Mesendoderm (in vitro differentiated cells): Measurements from ENCODE around the gene GCNA. TPM values are rescaled to one million over a fixed set of nuclear protein-coding genes. Genes with fewer than 3 reads are reported as not detected.
A peak's percentile ranks its signal among the peaks of the same experiment; 100 is the strongest.

Experiments
- DNase-seq: peaks from one replicate; pipeline ENCODE4 v3.0.0; 2013
- H2AK5ac ChIP-seq: 2 replicates; pipeline ENCODE4 v1.6.1; 2013; ENCODE audit warnings: low read length, inconsistent platforms
- H2BK120ac ChIP-seq: 2 replicates; pipeline ENCODE4 v1.6.1; 2013; ENCODE audit warnings: low read depth, mild to moderate bottlenecking, low read length, moderate library complexity, mixed read lengths
- H2BK15ac ChIP-seq: replicated peaks from 2 replicates; pipeline ENCODE4 v1.6.1; 2013; ENCODE audit warnings: low read depth, mild to moderate bottlenecking, moderate library complexity
- H2BK5ac ChIP-seq: 2 replicates; pipeline ENCODE4 v1.6.1; 2013; ENCODE audit warnings: low read length, inconsistent platforms
- H3K18ac ChIP-seq: 2 replicates; pipeline ENCODE4 v1.6.1; 2013; ENCODE audit warnings: mild to moderate bottlenecking, low read length, mixed read lengths
- H3K23ac ChIP-seq: one replicate; pipeline ENCODE4 v1.6.1; 2013; ENCODE audit warnings: low read length
- H3K27ac ChIP-seq: 2 replicates; pipeline ENCODE4 v1.5.1; 2013; ENCODE audit warnings: low read depth, mild to moderate bottlenecking, inconsistent platforms, low read length, moderate library complexity
- H3K27me3 ChIP-seq: 2 replicates; pipeline ENCODE4 v1.6.1; 2013; ENCODE audit warnings: low read length, control low read depth, mild to moderate bottlenecking, inconsistent platforms; ENCODE audit not compliant: insufficient read depth, poor library complexity
- H3K36me3 ChIP-seq: 2 replicates; pipeline ENCODE4 v1.6.1; 2013; ENCODE audit warnings: low read length, inconsistent platforms; ENCODE audit not compliant: control insufficient read depth, insufficient read depth
- H3K4ac ChIP-seq: one replicate; pipeline ENCODE4 v1.6.1; 2013; ENCODE audit warnings: low read depth, mild to moderate bottlenecking, low read length, moderate library complexity
- H3K4me1 ChIP-seq: 2 replicates; pipeline ENCODE4 v1.6.1; 2013; ENCODE audit warnings: low read depth, low read length, inconsistent platforms; ENCODE audit not compliant: control insufficient read depth
- H3K4me2 ChIP-seq: 2 replicates; pipeline ENCODE4 v1.6.1; 2013; ENCODE audit warnings: low read length
- H3K4me3 ChIP-seq: 2 replicates; pipeline ENCODE4 v1.5.1; 2013; ENCODE audit warnings: mild to moderate bottlenecking, low read length
- H3K56ac ChIP-seq: one replicate; pipeline ENCODE4 v1.6.1; 2013; ENCODE audit warnings: low read length
- H3K79me1 ChIP-seq: 2 replicates; pipeline ENCODE4 v1.6.1; 2013; ENCODE audit warnings: low read length, inconsistent platforms
- H3K79me2 ChIP-seq: 2 replicates; pipeline ENCODE4 v1.6.1; 2013; ENCODE audit warnings: mild to moderate bottlenecking, low read length; ENCODE audit not compliant: control insufficient read depth, insufficient read depth
- H3K9ac ChIP-seq: 2 replicates; pipeline ENCODE4 v1.6.1; 2013; ENCODE audit warnings: low read length, inconsistent platforms
- H4K5ac ChIP-seq: one replicate; pipeline ENCODE4 v1.6.1; 2013; ENCODE audit warnings: low read length
- H4K8ac ChIP-seq: one replicate; pipeline ENCODE4 v1.6.1; 2013; ENCODE audit warnings: low read depth, mild to moderate bottlenecking, control low read depth, low read length, moderate library complexity
- WGBS: extraction: QIAGEN DNeasy Blood & Tissue Kit; methylation state at CpG from one replicate; pipeline ENCODE4 v1.1.7; 2013; ENCODE audit warnings: low lambda C conversion rate, missing lambda C conversion rate; ENCODE audit not compliant: insufficient coverage; ENCODE audit errors: extremely low coverage; 5-methylcytosine and 5-hydroxymethylcytosine counted together
- polyA plus RNA-seq, 2 experiments: library from polyadenylated mRNA; stranded (reverse); fragments of 200-250 nt; gene quantifications; one replicate each; pipeline ENCODE4 v1.2.3, GENCODE V29; 2013

The GCNA gene
- 1.1 TPM for polyA plus RNA-seq (2013, experiment 1 of 2)
- 0.97 TPM for polyA plus RNA-seq (2013, experiment 2 of 2)

DNA sequence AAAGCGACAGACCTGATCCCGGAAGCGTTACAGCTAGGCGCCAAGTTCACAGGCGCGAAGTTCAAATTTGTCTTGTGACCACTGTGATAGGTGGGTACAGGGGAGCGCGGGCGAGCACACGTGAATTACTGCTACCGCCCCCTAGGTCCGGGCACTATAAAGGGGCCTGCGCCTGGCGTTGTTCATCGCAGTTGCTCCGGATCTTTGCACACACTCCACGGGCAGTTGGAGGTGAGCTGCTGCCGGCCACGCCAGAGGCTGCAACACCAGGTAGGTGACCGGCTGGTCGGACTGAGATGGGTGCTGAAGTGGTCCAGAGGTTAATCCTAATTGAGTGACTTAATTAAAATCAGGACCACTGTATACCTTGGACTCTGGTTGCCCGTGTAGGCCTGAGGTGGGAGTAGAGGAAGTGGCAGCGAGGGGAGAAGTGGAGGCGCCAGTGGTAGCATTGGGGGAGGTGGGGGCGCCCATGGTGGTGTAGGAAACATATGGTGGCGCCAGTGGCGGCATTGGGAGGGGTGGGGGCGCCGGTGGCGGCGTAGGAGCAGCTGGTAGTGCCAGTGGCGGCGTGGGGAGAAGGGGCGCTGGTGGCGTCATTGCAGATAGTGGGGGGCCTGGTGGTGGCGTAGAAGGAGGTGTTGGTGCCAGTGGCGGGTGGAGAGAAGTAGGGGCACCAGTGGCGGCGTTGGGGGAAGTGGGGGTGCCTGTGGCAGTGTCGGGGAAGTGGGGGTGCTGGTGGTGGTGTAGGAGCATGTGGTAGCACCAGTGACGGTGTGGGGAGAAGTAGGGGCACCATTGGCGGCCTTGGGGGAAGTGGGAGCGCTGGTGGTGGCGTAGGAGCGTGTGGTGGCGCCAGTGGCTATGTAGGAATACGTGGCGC is at the start of gene GCNA:
TSS of gene GCNA (plus strand) at position 185 of the 883 bp plus-strand sequence. CDS start 2,385 bp downstream, outside the sequence.
- Histone ChIP-seq H3K56ac (peak within 1 kb of the TSS; percentile 49), H3K79me1 (no peaks in the 10 kb centered on the region), H3K4me1 (no peaks in the 10 kb centered on the region), H2BK15ac (no peak within 1 kb of the TSS), H3K18ac (no peak within 1 kb of the TSS), H4K8ac (no peak within 1 kb of the TSS), H3K27ac (no peak within 1 kb of the TSS), H3K4me2 (no peak within 1 kb of the TSS), H3K27me3 (no peaks in the 10 kb centered on the region), H3K9ac (no peak within 1 kb of the TSS), H3K4me3 (no peak within 1 kb of the TSS), H2BK120ac (no peak within 1 kb of the TSS), H3K79me2 (no peaks in the 10 kb centered on the region), H2BK5ac (no peak within 1 kb of the TSS), H3K23ac (no peak within 1 kb of the TSS), H4K5ac (no peak within 1 kb of the TSS), H3K4ac (no peak within 1 kb of the TSS), H3K36me3 (no peaks in the 10 kb centered on the region), H2AK5ac (no peak within 1 kb of the TSS)
- no peak for DNase-seq
- no CpG with 5 or more reads among the region's 48 CpGs for WGBS

DNA sequence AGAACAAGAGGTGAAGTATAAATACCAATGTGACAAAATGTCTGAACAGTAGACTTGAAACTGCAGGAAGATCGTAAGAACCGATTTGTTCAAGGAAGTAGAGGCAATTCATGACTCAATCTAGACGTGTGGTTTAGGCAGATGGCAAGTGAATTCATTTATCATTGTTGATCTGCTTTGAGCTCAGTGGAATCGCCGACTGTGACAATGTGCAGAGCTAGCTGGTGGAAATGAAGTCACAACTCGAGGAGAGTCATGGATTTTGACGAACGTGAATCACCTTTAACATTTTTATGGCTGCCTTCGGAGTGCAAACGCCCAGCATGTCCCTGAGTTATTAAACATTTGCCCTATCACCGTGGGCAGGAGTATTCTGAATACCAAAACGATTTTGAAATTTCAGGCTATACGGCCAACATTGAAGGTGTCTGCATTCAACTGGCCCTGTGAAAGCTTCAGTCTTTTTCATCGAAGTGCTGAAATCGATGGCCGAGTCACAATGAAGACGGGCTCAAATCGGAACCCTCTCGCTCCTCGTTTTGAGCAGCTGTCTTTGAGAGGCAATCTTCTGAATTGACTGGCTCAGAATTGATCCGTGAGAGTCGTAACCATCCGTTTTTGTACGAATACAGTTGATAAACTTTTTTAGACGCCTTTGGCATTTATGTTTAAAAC is 46.0 kb upstream of the GCNA start:
- Histone ChIP-seq H2BK120ac (no peak overlapping the region), H3K79me2 (peaks cover 37% of the 10 kb centered on the region), H4K5ac (no peak overlapping the region), H3K4me1 (no peaks in the 10 kb centered on the region), H3K4ac (no peak overlapping the region), H3K4me3 (peak overlapping the region; percentile 27), H3K27me3 (no peaks in the 10 kb centered on the region), H3K27ac (no peak overlapping the region), H2BK5ac (no peak overlapping the region), H3K56ac (peak overlapping the region; percentile 63), H3K18ac (peak overlapping the region; percentile 25), H3K79me1 (no peaks in the 10 kb centered on the region), H4K8ac (no peak overlapping the region), H3K36me3 (no peaks in the 10 kb centered on the region), H2BK15ac (no peak overlapping the region), H3K4me2 (peak overlapping the region; percentile 59), H3K9ac (peak overlapping the region; percentile 70), H2AK5ac (no peak overlapping the region), H3K23ac (no peak overlapping the region)
- DNase-seq, result no peak
- no CpG with 5 or more reads among the region's 25 CpGs for whole genome bisulfite sequencing

- H3K9ac ChIP-seq, result peak within 1 kb of the TSS; percentile 99
- H2BK120ac ChIP-seq, result peak within 1 kb of the TSS; percentile 21
- peak within 1 kb of the TSS; percentile 97 for H3K4me3 ChIP-seq
- H3K79me2 ChIP-seq, result peaks cover 42% of the 10 kb centered on the region
- H2BK5ac ChIP-seq, result peak within 1 kb of the TSS; percentile 76
- H3K27ac ChIP-seq, result peak within 1 kb of the TSS; percentile 88
- no peak within 1 kb of the TSS for H2AK5ac ChIP-seq
- peak; percentile 98 for DNase-seq
- peak within 1 kb of the TSS; percentile 99 for H3K56ac ChIP-seq
- peak within 1 kb of the TSS; percentile 59 for H3K4me2 ChIP-seq
- no peaks in the 10 kb centered on the region for H3K79me1 ChIP-seq
- H4K5ac ChIP-seq, result no peak within 1 kb of the TSS
- WGBS, result no CpG with 5 or more reads among the region's 47 CpGs
- peak within 1 kb of the TSS; percentile 97 for H3K23ac ChIP-seq
- H3K36me3 ChIP-seq, result no peaks in the 10 kb centered on the region
- no peak within 1 kb of the TSS for H2BK15ac ChIP-seq
- H4K8ac ChIP-seq, result no peak within 1 kb of the TSS
- peak within 1 kb of the TSS; percentile 87 for H3K4ac ChIP-seq
- H3K18ac ChIP-seq, result peak within 1 kb of the TSS; percentile 81
- H3K27me3 ChIP-seq, result no peaks in the 10 kb centered on the region
- no peaks in the 10 kb centered on the region for H3K4me1 ChIP-seq
Observed at GRCh38 chrX:71532753-71533425, 45.3 kb upstream of the GCNA start, which contains the start of gene OGT. Gene OGT (plus strand): TSS chrX:71533104. CDS start chrX:71533300, 196 bp downstream.

GRCh38 chrX:71533516-71533850 is 44.8 kb upstream of the GCNA start:
- H4K5ac ChIP-seq, result no peak overlapping the region
- peak overlapping the region; percentile 10 for H3K4me2 ChIP-seq
- H3K27me3 ChIP-seq, result no peaks in the 10 kb centered on the region
- H3K4me3 ChIP-seq, result peak overlapping the region; percentile 97
- no peaks in the 10 kb centered on the region for H3K79me1 ChIP-seq
- no CpG with 5 or more reads among the region's 12 CpGs for whole genome bisulfite sequencing
- no peak for DNase-seq
- no peaks in the 10 kb centered on the region for H3K4me1 ChIP-seq
- peak overlapping the region; percentile 99 for H3K56ac ChIP-seq
- peak overlapping the region; percentile 88 for H3K27ac ChIP-seq
- peak overlapping the region; percentile 81 for H3K18ac ChIP-seq
- peak overlapping the region; percentile 21 for H2BK120ac ChIP-seq
- peak overlapping the region; percentile 76 for H2BK5ac ChIP-seq
- no peak overlapping the region for H2AK5ac ChIP-seq
- H3K23ac ChIP-seq, result peak overlapping the region; percentile 97
- peak overlapping the region; percentile 99 for H3K9ac ChIP-seq
- no peaks in the 10 kb centered on the region for H3K36me3 ChIP-seq
- H2BK15ac ChIP-seq, result no peak overlapping the region
- H3K79me2 ChIP-seq, result peaks cover 44% of the 10 kb centered on the region
- H4K8ac ChIP-seq, result no peak overlapping the region
- H3K4ac ChIP-seq, result peak overlapping the region; percentile 87

DNA sequence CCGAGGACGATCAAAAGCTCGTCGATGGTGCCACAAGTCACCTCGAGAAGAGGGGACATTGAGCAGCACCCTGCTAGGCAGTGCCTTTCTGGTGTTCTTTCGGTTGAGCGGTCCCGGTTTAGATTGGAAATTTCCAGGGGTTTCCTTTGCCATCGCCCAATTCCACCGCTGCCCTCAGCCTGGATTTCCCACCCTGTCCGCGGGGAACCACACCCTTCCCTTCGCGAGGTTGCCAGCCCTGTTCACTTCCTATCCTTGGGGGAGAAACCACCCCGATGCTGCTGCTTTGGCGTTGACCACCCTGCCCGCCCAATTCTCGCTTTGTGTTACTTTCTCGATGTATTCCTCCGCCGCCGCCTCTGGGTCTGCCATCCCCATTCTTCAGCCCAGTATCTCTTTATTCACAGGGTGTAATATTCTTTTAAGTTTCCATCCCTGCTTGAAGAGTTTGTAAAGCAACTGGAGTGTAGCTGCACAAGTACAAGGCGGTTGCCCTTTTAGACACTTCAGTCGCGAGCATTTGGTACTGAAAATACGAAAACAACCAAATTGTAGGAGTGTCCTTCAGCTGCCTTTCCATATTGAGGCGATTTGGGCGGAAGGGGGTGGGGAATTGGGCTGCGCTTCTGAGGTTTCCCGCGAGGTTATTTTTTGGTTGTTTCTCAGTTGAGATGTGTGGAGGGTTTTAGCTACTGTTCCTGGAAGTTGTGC is 44.2 kb upstream of the GCNA start:
- Histone ChIP-seq H2BK15ac (no peak overlapping the region), H2AK5ac (no peak overlapping the region), H3K18ac (peak overlapping the region; percentile 81), H3K4ac (peak overlapping the region; percentile 70), H3K4me3 (peak overlapping the region; percentile 97), H2BK120ac (peak overlapping the region; percentile 21), H3K23ac (peak overlapping the region; percentile 97), H3K4me1 (no peaks in the 10 kb centered on the region), H3K27ac (peak overlapping the region; percentile 88), H3K79me1 (no peaks in the 10 kb centered on the region), H3K9ac (peak overlapping the region; percentile 99), H4K8ac (no peak overlapping the region), H2BK5ac (no peak overlapping the region), H3K56ac (peak overlapping the region; percentile 99), H3K36me3 (no peaks in the 10 kb centered on the region), H3K27me3 (no peaks in the 10 kb centered on the region), H3K79me2 (peaks cover 48% of the 10 kb centered on the region), H4K5ac (no peak overlapping the region), H3K4me2 (peak overlapping the region; percentile 31)
- no CpG with 5 or more reads among the region's 31 CpGs for WGBS
- DNase-seq, result peak; percentile 68
